Neural progenitor cell (in vitro differentiated cells): Measurements from ENCODE around the gene SLC22A23.

Experiments
- CTCF ChIP-seq: fragments of 200-600 bp; sonication (generic); IDR thresholded peaks from 2 replicates; pipeline ENCODE4 v1.5.1; 2017; ENCODE audit warnings: antibody characterized with exemption, mild to moderate bottlenecking
- EZH2 ChIP-seq: fragments of 200-600 bp; sonication (generic); IDR thresholded peaks from 2 replicates; pipeline ENCODE4 v1.6.1; 2017; ENCODE audit warnings: antibody characterized with exemption, mild to moderate bottlenecking, moderate library complexity

- TF ChIP-seq CTCF (no peak), EZH2 (no peak)
Measured at GRCh38 chr6:3327403-3327802, 129.4 kb downstream of the SLC22A23 start.
